ENCODE results near the gene ZC3H6. TPM values are rescaled to one million over a fixed set of nuclear protein-coding genes. Genes with fewer than 3 reads are reported as not detected.

ZC3H6 gene
- total RNA-seq, 1 donor from 2014 or later = 16.6 TPM

GRCh38 chr2:112317303-112318158, 42.1 kb downstream of the ZC3H6 start:
- no peak for ATAC-seq
- DNase-seq = no peak
- no peaks in the 10 kb centered on the region for H3K4me1 ChIP-seq
- no peaks in the 10 kb centered on the region for H3K27me3 ChIP-seq
- TF ChIP-seq, protein P1, sequence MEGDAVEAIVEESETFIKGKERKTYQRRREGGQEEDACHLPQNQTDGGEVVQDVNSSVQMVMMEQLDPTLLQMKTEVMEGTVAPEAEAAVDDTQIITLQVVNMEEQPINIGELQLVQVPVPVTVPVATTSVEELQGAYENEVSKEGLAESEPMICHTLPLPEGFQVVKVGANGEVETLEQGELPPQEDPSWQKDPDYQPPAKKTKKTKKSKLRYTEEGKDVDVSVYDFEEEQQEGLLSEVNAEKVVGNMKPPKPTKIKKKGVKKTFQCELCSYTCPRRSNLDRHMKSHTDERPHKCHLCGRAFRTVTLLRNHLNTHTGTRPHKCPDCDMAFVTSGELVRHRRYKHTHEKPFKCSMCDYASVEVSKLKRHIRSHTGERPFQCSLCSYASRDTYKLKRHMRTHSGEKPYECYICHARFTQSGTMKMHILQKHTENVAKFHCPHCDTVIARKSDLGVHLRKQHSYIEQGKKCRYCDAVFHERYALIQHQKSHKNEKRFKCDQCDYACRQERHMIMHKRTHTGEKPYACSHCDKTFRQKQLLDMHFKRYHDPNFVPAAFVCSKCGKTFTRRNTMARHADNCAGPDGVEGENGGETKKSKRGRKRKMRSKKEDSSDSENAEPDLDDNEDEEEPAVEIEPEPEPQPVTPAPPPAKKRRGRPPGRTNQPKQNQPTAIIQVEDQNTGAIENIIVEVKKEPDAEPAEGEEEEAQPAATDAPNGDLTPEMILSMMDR (IDR thresholded peaks at IDR 0.05) = no peak
- no peaks in the 10 kb centered on the region for H3K9me3 ChIP-seq
- H3K4me3 ChIP-seq = no peak overlapping the region
- intact Hi-C loops (cut with DNase I) = no loop called here
- H3K36me3 ChIP-seq = peaks cover 23% of the 10 kb centered on the region
- H3K27ac ChIP-seq = no peak overlapping the region

DNA sequence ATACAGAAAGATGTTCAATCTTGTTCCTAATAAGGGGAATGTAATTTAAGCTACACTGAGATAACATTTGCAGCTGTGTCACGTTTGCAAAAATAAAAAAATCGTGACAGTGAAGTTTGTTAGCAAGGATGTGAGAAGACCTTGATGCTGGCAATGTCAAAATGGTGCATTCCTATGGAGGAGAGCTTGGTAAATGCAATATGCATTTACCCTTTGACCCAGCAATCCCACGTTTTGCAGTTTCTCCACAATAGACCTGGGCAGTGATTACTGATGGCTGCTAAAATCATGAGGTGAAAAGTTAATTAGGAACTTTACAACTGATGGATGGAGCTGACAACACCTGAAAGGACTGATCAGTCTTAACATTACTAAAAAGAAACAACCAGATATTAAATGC, 43.1 kb downstream of the ZC3H6 start:
- H3K27ac ChIP-seq = no peak overlapping the region
- H3K4me3 ChIP-seq = no peak overlapping the region
- no peaks in the 10 kb centered on the region for H3K27me3 ChIP-seq
- peaks cover 14% of the 10 kb centered on the region for H3K36me3 ChIP-seq
- H3K4me1 ChIP-seq = no peaks in the 10 kb centered on the region
- TF ChIP-seq, protein P1 (IDR thresholded peaks at IDR 0.05) = no peak
- intact Hi-C loops (cut with DNase I) = no loop called here
- DNase-seq = no peak
- no peaks in the 10 kb centered on the region for H3K9me3 ChIP-seq
- no peak for ATAC-seq

GRCh38 chr2:112321375-112322320, 46.3 kb downstream of the ZC3H6 start:
- TF ChIP-seq, protein P1 (IDR thresholded peaks at IDR 0.05) = no peak
- intact Hi-C loops (cut with DNase I) = no loop called here
- peaks cover 27% of the 10 kb centered on the region for H3K36me3 ChIP-seq
- no peaks in the 10 kb centered on the region for H3K9me3 ChIP-seq
- H3K27ac ChIP-seq = no peak overlapping the region
- H3K4me1 ChIP-seq = no peaks in the 10 kb centered on the region
- DNase-seq (no peak), ATAC-seq (no peak)
- H3K27me3 ChIP-seq = no peaks in the 10 kb centered on the region
- no peak overlapping the region for H3K4me3 ChIP-seq

DNA sequence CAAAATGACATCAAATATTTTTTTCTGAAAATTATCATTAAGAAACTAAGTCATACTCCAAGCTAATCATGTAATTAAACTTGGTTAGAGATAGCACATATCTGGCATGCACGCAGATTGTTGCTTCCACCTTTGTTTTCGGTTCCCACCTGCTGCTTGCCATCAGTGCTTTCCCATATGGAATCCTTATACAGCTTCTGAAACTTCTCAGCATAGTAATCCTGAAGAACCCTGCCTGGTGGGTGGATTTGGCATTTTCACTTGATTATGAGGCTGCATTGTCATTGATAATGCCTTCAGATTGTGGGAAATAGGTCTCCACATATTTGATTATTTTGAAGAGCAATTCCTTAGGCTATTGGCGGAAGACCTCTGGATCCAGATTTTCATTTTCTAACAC, 47.5 kb downstream of the ZC3H6 start:
- no peak for DNase-seq
- Histone ChIP-seq H3K36me3 (peaks cover 26% of the 10 kb centered on the region), H3K27me3 (no peaks in the 10 kb centered on the region), H3K4me1 (no peaks in the 10 kb centered on the region), H3K27ac (no peak overlapping the region), H3K9me3 (no peaks in the 10 kb centered on the region), H3K4me3 (no peak overlapping the region)
- intact Hi-C loops (cut with DNase I) = no loop called here
- TF ChIP-seq, protein P1 (IDR thresholded peaks at IDR 0.05) = no peak
- ATAC-seq = no peak

DNA sequence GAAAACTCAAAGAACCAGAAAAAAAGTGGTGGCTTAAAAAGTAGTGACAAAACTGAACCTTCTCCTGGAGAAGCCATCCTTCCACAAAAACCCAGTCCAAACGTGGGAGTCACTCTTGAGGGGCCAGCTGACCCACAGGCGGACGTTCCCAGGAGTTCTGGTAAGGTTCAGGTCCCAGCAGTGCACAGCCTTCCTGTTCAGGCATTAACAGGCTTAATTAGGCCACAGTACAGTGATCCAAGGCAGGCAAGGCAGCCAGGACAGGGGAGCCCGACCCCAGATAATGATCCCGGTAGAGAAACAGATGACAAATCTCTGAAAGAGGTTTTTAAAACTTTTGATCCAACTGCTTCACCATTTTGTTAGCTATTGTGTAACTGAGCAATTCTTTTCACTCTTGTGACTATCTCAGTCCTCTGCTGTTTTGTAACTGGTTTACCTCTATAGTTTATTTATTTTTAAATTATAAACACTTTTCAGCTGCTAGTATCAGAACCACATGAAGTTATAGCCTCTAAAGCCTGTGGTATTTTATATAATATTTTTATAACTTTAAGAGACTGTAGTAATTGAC, 56.8 kb downstream of the ZC3H6 start:
- peaks cover 18% of the 10 kb centered on the region for H3K36me3 ChIP-seq
- ATAC-seq = no peak
- no peak overlapping the region for H3K4me3 ChIP-seq
- intact Hi-C loops (cut with DNase I) = no loop called here
- H3K9me3 ChIP-seq = no peaks in the 10 kb centered on the region
- H3K27ac ChIP-seq = no peak overlapping the region
- no peak for DNase-seq
- TF ChIP-seq, protein P1 (IDR thresholded peaks at IDR 0.05) = no peak
- H3K27me3 ChIP-seq = no peaks in the 10 kb centered on the region
- no peaks in the 10 kb centered on the region for H3K4me1 ChIP-seq
